Stimulated activated CD8-positive, alpha-beta memory T cell treated with anti-CD3 and anti-CD28 coated beads, Interleukin-7, amount 100 ng/mL, for 48 hours (primary cell): Measurements from ENCODE around the gene BTBD9.

Source experiments
- DNase-seq, 2 donors: peaks; one replicate each; pipeline ENCODE4 v3.0.0-alpha.2; 2020; ENCODE audit warnings: low read depth in 1 of 2; ENCODE audit errors: extremely low read depth in 1 of 2

The BTBD9 gene

GRCh38 chr6:38510205-38510604 is 129.5 kb downstream of the BTBD9 start:
- DNase-seq: no peak

GRCh38 chr6:38509713-38510112 is 130.0 kb downstream of the BTBD9 start:
- DNase-seq: no peak

- no peak for DNase-seq
These were observed 130.8 kb downstream of the BTBD9 start for GRCh38 chr6:38508894-38509293.

GRCh38 chr6:38508286-38508685 is 131.4 kb downstream of the BTBD9 start:
- DNase-seq: no peak

- no peak for DNase-seq
These were observed 132.6 kb downstream of the BTBD9 start for GRCh38 chr6:38507173-38507572.

GRCh38 chr6:38505826-38506225 is 133.9 kb downstream of the BTBD9 start:
- DNase-seq: no peak

GRCh38 chr6:38504996-38505395 is 134.7 kb downstream of the BTBD9 start:
- DNase-seq: no peak

- no peak for DNase-seq
These were observed 135.6 kb downstream of the BTBD9 start for GRCh38 chr6:38503960-38504682.

- DNase-seq: no peak
These were observed 136.5 kb downstream of the BTBD9 start for GRCh38 chr6:38503032-38503773.

- DNase-seq: no peak
These were observed 137.3 kb downstream of the BTBD9 start for GRCh38 chr6:38502423-38502822.

- no peak for DNase-seq
These were observed 137.8 kb downstream of the BTBD9 start for GRCh38 chr6:38501931-38502330.

GRCh38 chr6:38499529-38500096 is 140.1 kb downstream of the BTBD9 start:
- DNase-seq: no peak

- no peak for DNase-seq
These were observed 140.8 kb downstream of the BTBD9 start for GRCh38 chr6:38498805-38499445.

- no peak for DNase-seq
These were observed 141.6 kb downstream of the BTBD9 start for GRCh38 chr6:38498085-38498484.

- DNase-seq: no peak
These were observed 142.2 kb downstream of the BTBD9 start for GRCh38 chr6:38497546-38497945.

GRCh38 chr6:38495922-38496635 is 143.7 kb downstream of the BTBD9 start:
- DNase-seq: peak in 1 of 2 donors; percentile 9

GRCh38 chr6:38495518-38495917 is 144.2 kb downstream of the BTBD9 start:
- DNase-seq: no peak

- peak; percentile 25 to 52 for DNase-seq
These were observed 145.7 kb downstream of the BTBD9 start for GRCh38 chr6:38493931-38494547.

- DNase-seq: no peak
These were observed 147.7 kb downstream of the BTBD9 start for GRCh38 chr6:38492031-38492430.

GRCh38 chr6:38489951-38490350 is 149.8 kb downstream of the BTBD9 start:
- no peak for DNase-seq
